Measurements from ENCODE around the gene MINDY2. TPM values are rescaled to one million over a fixed set of nuclear protein-coding genes. Genes with fewer than 3 reads are reported as not detected.

Gene MINDY2
- total RNA-seq, 4 donors from 2014 or later = 17.2 to 62.1 (median 27.7) TPM

GRCh38 chr15:58732625-58733363 is 38.3 kb upstream of the MINDY2 start:
- intact Hi-C loops (cut with DNase I; ENCODE audit: low total_unique reads) = no loop called here
- Histone ChIP-seq H3K27me3 (no peaks in the 10 kb centered on the region), H3K9me3 (no peaks in the 10 kb centered on the region), H3K27ac (no peak overlapping the region), H3K36me3 (no peaks in the 10 kb centered on the region), H3K4me3 (no peak overlapping the region), H3K4me1 (no peaks in the 10 kb centered on the region)
- no peak for DNase-seq
- TF ChIP-seq CTCF (IDR thresholded peaks at IDR 0.05) (no peak), POLR2A (IDR thresholded peaks at IDR 0.05) (no peak)

GRCh38 chr15:58734859-58735258 is 36.2 kb upstream of the MINDY2 start:
- no peak for DNase-seq
- no peak overlapping the region for H3K4me3 ChIP-seq
- no peaks in the 10 kb centered on the region for H3K9me3 ChIP-seq
- H3K36me3 ChIP-seq = no peaks in the 10 kb centered on the region
- H3K4me1 ChIP-seq = peaks cover 0 to under 1% of the 10 kb centered on the region in 2 donors
- no peaks in the 10 kb centered on the region for H3K27me3 ChIP-seq
- TF ChIP-seq CTCF (IDR thresholded peaks at IDR 0.05) (no peak), POLR2A (IDR thresholded peaks at IDR 0.05) (no peak)
- no peak overlapping the region for H3K27ac ChIP-seq
- intact Hi-C loops (cut with DNase I; ENCODE audit: low total_unique reads) = no loop called here

DNA sequence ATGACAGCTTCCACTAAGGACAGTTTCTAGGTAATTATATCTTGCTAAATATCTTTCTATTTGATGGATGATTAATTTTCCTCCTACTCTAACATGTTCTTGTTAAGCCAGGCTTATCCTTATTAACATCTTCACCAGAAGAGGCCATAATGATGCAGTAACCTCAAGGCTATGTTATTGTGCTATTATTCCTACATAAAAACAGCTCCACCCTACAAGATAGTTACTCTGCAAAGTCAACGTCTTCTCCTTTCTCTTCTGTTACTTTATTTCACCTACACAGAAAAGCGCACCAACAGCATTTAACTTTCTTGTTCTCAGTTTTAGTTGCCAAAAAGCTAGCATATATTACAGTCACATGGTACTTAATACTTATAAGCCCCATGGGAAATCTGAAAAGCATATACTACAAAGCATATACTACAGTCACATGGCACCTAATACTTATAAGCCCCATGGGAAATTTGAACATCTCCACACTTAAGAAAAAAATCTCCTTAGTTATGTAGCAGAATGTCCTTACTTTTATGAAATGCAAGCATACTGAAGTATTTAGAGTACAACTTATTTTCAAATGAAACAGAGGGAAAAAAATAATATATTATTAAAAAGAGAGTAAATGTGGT is 35.0 kb upstream of the MINDY2 start:
- intact Hi-C loops (cut with DNase I; ENCODE audit: low total_unique reads) = no loop called here
- H3K27ac ChIP-seq = no peak overlapping the region
- H3K27me3 ChIP-seq = no peaks in the 10 kb centered on the region
- TF ChIP-seq POLR2A (IDR thresholded peaks at IDR 0.05) = no peak
- TF ChIP-seq CTCF (IDR thresholded peaks at IDR 0.05) = no peak
- H3K4me3 ChIP-seq = no peak overlapping the region
- DNase-seq = no peak
- no peaks in the 10 kb centered on the region for H3K9me3 ChIP-seq
- peaks cover 0 to 6% of the 10 kb centered on the region in 2 donors for H3K4me1 ChIP-seq
- no peaks in the 10 kb centered on the region for H3K36me3 ChIP-seq

GRCh38 chr15:58737298-58737697 is 33.8 kb upstream of the MINDY2 start:
- no peak for TF ChIP-seq POLR2A (IDR thresholded peaks at IDR 0.05)
- no peak for TF ChIP-seq CTCF (IDR thresholded peaks at IDR 0.05)
- intact Hi-C loops (cut with DNase I; ENCODE audit: low total_unique reads) = no loop called here

DNA sequence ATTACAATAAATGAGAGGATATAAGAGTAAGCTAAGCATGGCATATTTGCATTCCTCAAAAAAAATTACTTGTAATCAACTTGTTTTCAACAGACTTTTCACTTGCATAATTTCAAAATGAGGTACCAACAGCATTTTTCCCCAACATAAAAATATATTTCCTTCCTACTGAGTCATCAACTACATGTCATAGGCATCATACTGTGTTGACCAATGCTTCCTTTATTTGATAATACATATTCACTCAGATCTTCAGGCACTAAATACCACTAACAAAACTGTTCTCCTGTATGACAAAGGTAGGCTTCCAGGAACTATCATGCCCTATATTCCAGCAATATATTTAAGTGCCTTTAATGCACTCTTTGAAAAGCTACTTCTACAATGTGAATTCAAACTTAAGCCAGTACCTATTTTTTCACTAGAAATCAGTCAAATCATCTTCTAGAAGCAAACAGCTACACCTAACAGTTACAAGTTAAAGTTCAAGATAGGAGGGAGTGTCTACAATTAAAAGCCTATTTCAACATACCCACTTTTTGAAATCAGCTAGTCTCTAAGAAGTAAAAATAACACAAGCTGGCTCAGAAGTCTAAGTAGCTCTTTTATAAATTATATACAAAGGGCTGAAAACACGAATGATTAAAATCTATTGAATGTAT is 32.9 kb upstream of the MINDY2 start:
- H3K9me3 ChIP-seq = no peaks in the 10 kb centered on the region
- no peak overlapping the region for H3K27ac ChIP-seq
- intact Hi-C loops (cut with DNase I; ENCODE audit: low total_unique reads) = no loop called here
- peaks cover 0 to 9% of the 10 kb centered on the region in 2 donors for H3K4me1 ChIP-seq
- H3K27me3 ChIP-seq = no peaks in the 10 kb centered on the region
- no peaks in the 10 kb centered on the region for H3K36me3 ChIP-seq
- H3K4me3 ChIP-seq = no peak overlapping the region
- TF ChIP-seq CTCF (IDR thresholded peaks at IDR 0.05) (no peak), POLR2A (IDR thresholded peaks at IDR 0.05) (no peak)
- no peak for DNase-seq

More at GRCh38 chr15:58737298-58737697, 33.8 kb upstream of the MINDY2 start:
- Histone ChIP-seq H3K27me3 (no peaks in the 10 kb centered on the region), H3K4me1 (peaks cover 0 to 6% of the 10 kb centered on the region in 2 donors), H3K36me3 (no peaks in the 10 kb centered on the region), H3K4me3 (no peak overlapping the region), H3K27ac (no peak overlapping the region), H3K9me3 (no peaks in the 10 kb centered on the region)
- no peak for DNase-seq
